ENCODE results near the gene FAM193A.

DNA sequence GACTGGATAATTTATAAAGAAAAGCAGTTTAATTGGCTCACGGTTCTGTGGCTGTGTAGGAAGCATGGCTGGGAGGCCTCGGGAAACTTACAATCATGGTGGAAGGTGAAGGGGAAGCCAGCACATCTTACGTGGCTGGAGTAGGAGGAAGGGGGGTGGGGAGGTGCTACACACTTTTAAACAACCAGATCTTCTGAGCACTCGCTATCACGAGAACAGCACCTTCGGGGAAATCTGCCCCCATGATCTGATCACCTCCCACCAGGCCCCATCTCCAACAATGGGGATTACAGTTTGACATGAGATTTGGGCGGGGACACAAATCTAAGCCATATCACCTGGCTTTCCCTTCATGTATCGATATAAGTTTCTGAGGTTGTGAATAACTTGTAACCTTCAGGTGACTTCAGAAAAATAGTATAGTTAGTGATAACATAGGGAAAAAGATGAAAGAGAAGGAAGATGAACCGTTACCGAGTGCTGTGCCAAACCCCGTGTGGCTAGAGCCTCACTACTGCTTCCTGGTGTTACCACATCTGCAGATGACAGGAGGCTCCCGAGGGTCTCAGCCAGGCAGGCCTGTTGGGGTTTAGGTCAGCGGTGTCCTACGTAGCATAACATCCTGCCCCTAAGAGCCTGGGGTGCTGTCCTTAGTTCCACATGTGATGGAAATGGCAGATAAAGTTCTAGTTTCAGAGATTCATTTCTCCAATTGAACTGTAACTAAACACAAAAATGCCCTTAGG lies 116.1 kb downstream of the FAM193A start:
- TF ChIP-seq REST (IDR thresholded peaks at IDR 0.05; ENCODE audit: insufficient replicate concordance, low read depth): no peak
- TF ChIP-seq, protein P1, sequence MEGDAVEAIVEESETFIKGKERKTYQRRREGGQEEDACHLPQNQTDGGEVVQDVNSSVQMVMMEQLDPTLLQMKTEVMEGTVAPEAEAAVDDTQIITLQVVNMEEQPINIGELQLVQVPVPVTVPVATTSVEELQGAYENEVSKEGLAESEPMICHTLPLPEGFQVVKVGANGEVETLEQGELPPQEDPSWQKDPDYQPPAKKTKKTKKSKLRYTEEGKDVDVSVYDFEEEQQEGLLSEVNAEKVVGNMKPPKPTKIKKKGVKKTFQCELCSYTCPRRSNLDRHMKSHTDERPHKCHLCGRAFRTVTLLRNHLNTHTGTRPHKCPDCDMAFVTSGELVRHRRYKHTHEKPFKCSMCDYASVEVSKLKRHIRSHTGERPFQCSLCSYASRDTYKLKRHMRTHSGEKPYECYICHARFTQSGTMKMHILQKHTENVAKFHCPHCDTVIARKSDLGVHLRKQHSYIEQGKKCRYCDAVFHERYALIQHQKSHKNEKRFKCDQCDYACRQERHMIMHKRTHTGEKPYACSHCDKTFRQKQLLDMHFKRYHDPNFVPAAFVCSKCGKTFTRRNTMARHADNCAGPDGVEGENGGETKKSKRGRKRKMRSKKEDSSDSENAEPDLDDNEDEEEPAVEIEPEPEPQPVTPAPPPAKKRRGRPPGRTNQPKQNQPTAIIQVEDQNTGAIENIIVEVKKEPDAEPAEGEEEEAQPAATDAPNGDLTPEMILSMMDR (IDR thresholded peaks at IDR 0.05; ENCODE audit: insufficient read depth, low read length): no peak
- TF ChIP-seq POLR2AphosphoS5 (IDR thresholded peaks at IDR 0.05; ENCODE audit: low read depth): no peak
- no peak for TF ChIP-seq GABPA (IDR thresholded peaks at IDR 0.05; ENCODE audit: low read depth)
- TF ChIP-seq SPI1 (IDR thresholded peaks at IDR 0.05; ENCODE audit: borderline replicate concordance, low read depth): no peak
